ENCODE data around the gene INTS13. TPM values are rescaled to one million over a fixed set of nuclear protein-coding genes. Genes with fewer than 3 reads are reported as not detected.

Gene INTS13, protein sequence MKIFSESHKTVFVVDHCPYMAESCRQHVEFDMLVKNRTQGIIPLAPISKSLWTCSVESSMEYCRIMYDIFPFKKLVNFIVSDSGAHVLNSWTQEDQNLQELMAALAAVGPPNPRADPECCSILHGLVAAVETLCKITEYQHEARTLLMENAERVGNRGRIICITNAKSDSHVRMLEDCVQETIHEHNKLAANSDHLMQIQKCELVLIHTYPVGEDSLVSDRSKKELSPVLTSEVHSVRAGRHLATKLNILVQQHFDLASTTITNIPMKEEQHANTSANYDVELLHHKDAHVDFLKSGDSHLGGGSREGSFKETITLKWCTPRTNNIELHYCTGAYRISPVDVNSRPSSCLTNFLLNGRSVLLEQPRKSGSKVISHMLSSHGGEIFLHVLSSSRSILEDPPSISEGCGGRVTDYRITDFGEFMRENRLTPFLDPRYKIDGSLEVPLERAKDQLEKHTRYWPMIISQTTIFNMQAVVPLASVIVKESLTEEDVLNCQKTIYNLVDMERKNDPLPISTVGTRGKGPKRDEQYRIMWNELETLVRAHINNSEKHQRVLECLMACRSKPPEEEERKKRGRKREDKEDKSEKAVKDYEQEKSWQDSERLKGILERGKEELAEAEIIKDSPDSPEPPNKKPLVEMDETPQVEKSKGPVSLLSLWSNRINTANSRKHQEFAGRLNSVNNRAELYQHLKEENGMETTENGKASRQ
- total RNA-seq (10 to 100 TPM; 16.9 to 29.6 (median 18.7) TPM), polyA plus RNA-seq (10 to 100 TPM; 17.9 to 28.4 (median 23.5) TPM)
- long read RNA-seq, donor 1, partial matches to known transcripts: 0 of 1 reads
- long read RNA-seq, donor 1, other reads (novel, unspliced or antisense): 0 of 1 reads
- long read RNA-seq, donor 2: 0 reads
- long read RNA-seq, donor 3, partial matches to known transcripts: 0 of 1 reads
- long read RNA-seq, donor 3, other reads (novel, unspliced or antisense): 0 of 1 reads
- long read RNA-seq, donor 4: 0 reads
- long read RNA-seq, donor 5: 0 reads
- long read RNA-seq, donor 6, partial matches to known transcripts: 37 of 80 reads
- long read RNA-seq, donor 6, other reads (novel, unspliced or antisense): 39 of 80 reads
- long read RNA-seq, donor 7, partial matches to known transcripts: 0 of 1 reads
- long read RNA-seq, donor 7, other reads (novel, unspliced or antisense): 0 of 1 reads
- long read RNA-seq, donor 8, partial matches to known transcripts: 0 of 2 reads
- long read RNA-seq, donor 8, other reads (novel, unspliced or antisense): 0 of 2 reads
- long read RNA-seq, donor 9, partial matches to known transcripts: 0 of 2 reads
- long read RNA-seq, donor 9, other reads (novel, unspliced or antisense): 0 of 2 reads
- long read RNA-seq, donor 10: 0 reads

DNA sequence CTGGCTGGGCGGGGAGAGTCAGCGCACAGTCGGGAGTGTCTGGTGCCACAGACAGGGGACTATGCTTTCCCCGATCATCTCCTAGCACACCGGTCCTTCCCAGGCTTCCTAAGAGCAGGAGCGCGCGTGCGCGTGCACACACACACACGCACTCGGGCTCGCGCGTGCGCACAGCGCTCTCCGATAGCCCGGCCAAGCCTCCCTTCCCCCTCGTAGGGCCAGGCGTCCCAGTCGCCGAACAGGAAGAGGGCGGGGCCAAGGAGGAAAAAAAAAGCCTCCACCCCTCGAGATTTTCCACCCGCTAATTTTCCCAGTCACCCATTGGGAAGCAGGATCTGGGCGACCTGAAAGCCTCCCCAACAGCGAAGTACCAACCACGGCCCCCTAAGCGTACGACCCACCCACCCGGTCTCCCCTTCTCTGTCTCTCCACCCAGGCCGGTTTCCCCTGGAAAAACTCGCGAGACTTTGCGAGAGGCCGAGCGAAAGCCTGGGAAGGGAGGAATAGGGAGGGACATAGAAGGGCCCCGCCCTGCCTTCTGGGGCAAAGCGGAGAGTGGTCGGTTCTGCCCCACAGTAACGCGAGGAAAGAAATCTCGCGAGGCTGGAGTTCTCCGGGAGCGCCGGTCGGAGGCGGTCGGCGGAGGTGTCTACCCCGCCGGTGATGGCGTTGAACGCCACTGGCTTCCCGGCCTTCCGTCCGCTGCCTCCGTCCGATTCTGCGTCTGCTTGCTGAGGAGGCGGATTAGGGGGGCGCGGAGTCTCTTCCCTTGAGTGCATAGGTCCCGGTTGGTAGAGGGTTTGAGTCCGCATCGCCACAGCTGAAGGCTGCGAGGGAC lies at the start of gene INTS13, which contains the start of gene FGFR1OP2:
Gene INTS13, minus strand, starts transcription at position 119 of the 838 bp plus-strand sequence. CDS start 1,178 bp downstream, outside the sequence.
Gene FGFR1OP2, plus strand, starts transcription at position 608 of the 838 bp plus-strand sequence. CDS start 15,689 bp downstream, outside the sequence.
- no peaks in the 10 kb centered on the region for H3K27me3 ChIP-seq
- DNase-seq: peak; percentile 99
- H3K27ac ChIP-seq: peak within 1 kb of the TSS; percentile 94 to 97 (median 96)
- TF ChIP-seq EP300 (IDR thresholded peaks at IDR 0.05): no peak
- peak; percentile 94 to 97 (median 96) for TF ChIP-seq POLR2AphosphoS5 (IDR thresholded peaks at IDR 0.05)
- TF ChIP-seq POLR2A (IDR thresholded peaks at IDR 0.05): peak in 2 of 4 donors; percentile 77 to 92
- TF ChIP-seq, protein P1, sequence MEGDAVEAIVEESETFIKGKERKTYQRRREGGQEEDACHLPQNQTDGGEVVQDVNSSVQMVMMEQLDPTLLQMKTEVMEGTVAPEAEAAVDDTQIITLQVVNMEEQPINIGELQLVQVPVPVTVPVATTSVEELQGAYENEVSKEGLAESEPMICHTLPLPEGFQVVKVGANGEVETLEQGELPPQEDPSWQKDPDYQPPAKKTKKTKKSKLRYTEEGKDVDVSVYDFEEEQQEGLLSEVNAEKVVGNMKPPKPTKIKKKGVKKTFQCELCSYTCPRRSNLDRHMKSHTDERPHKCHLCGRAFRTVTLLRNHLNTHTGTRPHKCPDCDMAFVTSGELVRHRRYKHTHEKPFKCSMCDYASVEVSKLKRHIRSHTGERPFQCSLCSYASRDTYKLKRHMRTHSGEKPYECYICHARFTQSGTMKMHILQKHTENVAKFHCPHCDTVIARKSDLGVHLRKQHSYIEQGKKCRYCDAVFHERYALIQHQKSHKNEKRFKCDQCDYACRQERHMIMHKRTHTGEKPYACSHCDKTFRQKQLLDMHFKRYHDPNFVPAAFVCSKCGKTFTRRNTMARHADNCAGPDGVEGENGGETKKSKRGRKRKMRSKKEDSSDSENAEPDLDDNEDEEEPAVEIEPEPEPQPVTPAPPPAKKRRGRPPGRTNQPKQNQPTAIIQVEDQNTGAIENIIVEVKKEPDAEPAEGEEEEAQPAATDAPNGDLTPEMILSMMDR (IDR thresholded peaks at IDR 0.05): no peak
- 0 to 1% (median 0%) methylated on average over 45 to 69 of the region's 69 CpGs for WGBS, 5 donors
- peak within 1 kb of the TSS; percentile 70 to 90 (median 86) for H3K4me3 ChIP-seq
- H3K9me3 ChIP-seq: no peaks in the 10 kb centered on the region
- H3K4me1 ChIP-seq: peaks cover 23 to 66% (median 48%) of the 10 kb centered on the region in 4 donors
- intact Hi-C loops (cut with DNase I; ENCODE audit: low total_unique reads): no loop called here
- H3K36me3 ChIP-seq: peaks cover 0 to 7% (median 0%) of the 10 kb centered on the region in 4 donors

DNA sequence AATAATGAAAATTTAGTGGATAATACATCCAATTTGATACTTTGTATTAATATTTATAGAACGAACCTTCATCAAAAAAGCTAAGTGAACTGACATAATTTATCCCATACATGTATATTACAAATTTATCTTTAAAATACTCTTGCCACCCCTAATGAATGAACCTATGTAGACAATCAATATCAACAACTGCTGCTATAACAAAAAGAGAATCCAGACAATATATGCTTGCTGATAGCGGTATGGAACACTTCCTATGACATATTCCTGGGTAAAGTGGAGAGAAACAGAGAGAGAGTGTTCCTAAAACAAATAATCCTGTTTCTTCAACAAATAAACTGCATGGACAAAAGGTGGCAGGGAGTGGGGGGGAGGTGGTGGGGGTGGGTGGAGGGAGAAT lies 45.1 kb upstream of the INTS13 start:
- 95 to 99% (median 97%) methylated on average over 2 of the region's 2 CpGs for WGBS, 5 donors

DNA sequence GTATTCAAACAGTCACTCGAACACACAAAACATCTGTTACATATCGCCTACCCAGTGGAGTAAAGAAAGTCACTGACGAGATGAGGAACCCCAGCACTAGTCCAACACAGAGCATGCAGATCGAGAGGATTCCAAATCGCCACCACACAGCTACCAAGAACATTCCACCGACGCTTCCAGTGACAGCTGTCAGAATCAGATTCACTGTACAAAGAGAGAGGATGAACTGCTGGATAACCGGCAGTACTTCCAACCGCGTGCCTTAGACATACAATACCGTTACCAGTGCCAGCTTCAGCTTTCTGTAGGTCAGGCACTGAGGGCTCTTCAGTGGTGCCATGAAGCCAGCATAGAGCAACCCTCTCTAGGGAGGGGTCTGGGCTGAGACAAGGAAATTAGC lies 42.0 kb upstream of the INTS13 start:
- intact Hi-C loops (cut with DNase I; ENCODE audit: low total_unique reads): no loop called here
- no peak overlapping the region for H3K27ac ChIP-seq
- TF ChIP-seq EP300 (IDR thresholded peaks at IDR 0.05): no peak
- TF ChIP-seq POLR2AphosphoS5 (IDR thresholded peaks at IDR 0.05): no peak
- TF ChIP-seq POLR2A (IDR thresholded peaks at IDR 0.05): no peak
- TF ChIP-seq, protein P1 (IDR thresholded peaks at IDR 0.05): no peak
- no peak overlapping the region for H3K4me3 ChIP-seq
- 91 to 96% (median 94%) methylated on average over 11 of the region's 11 CpGs for WGBS, 5 donors
- peaks cover 8 to 81% (median 76%) of the 10 kb centered on the region in 4 donors for H3K36me3 ChIP-seq
- no peaks in the 10 kb centered on the region for H3K4me1 ChIP-seq
- DNase-seq: no peak
- H3K9me3 ChIP-seq: no peaks in the 10 kb centered on the region
- H3K27me3 ChIP-seq: no peaks in the 10 kb centered on the region

More for the DNA sequence above, 45.1 kb upstream of the INTS13 start:
- H3K9me3 ChIP-seq: no peaks in the 10 kb centered on the region
- TF ChIP-seq POLR2AphosphoS5 (IDR thresholded peaks at IDR 0.05): no peak
- TF ChIP-seq, protein P1 (IDR thresholded peaks at IDR 0.05): no peak
- TF ChIP-seq POLR2A (IDR thresholded peaks at IDR 0.05): no peak
- no peak for TF ChIP-seq EP300 (IDR thresholded peaks at IDR 0.05)
- no peak overlapping the region for H3K4me3 ChIP-seq
- DNase-seq: no peak
- H3K27me3 ChIP-seq: no peaks in the 10 kb centered on the region
- intact Hi-C loops (cut with DNase I; ENCODE audit: low total_unique reads): no loop called here
- H3K27ac ChIP-seq: no peak overlapping the region
- H3K36me3 ChIP-seq: peaks cover 8 to 73% (median 68%) of the 10 kb centered on the region in 4 donors
- H3K4me1 ChIP-seq: no peaks in the 10 kb centered on the region
